Measurements from ENCODE around the gene UQCC3. TPM values are rescaled to one million over a fixed set of nuclear protein-coding genes. Genes with fewer than 3 reads are reported as not detected.

UQCC3 gene
- total and polyA plus RNA-seq, 9 of the 15 experiments (the other 6 are each of a cell fraction or from before 2014, with no cell fraction given), result 3.3 to 44.3 (median 8.0) TPM

- TF ChIP-seq CEBPG (CRISPR knock-in tag; IDR thresholded peaks at IDR 0.05), result no peak
- TF ChIP-seq CEBPG (tag; conservative IDR thresholded peaks at IDR 0.05 in 1 of 2, IDR thresholded peaks at IDR 0.05 in 1 of 2), result 0 out of 4 replicates have a peak, but pooled peaks of 1 of the 2 experiments have one; percentile 21
- peak; percentile 85; the same call in 1 of the 2 replicates for TF ChIP-seq MYNN (IDR thresholded peaks at IDR 0.05)
- no peak for TF ChIP-seq MYNN (CRISPR knock-in tag; IDR thresholded peaks at IDR 0.05)
- TF ChIP-seq, protein P1, sequence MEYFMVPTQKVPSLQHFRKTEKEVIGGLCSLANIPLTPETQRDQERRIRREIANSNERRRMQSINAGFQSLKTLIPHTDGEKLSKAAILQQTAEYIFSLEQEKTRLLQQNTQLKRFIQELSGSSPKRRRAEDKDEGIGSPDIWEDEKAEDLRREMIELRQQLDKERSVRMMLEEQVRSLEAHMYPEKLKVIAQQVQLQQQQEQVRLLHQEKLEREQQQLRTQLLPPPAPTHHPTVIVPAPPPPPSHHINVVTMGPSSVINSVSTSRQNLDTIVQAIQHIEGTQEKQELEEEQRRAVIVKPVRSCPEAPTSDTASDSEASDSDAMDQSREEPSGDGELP (CRISPR knock-in tag; IDR thresholded peaks at IDR 0.05; ENCODE audit: borderline replicate concordance), result peak; percentile 76
- TF ChIP-seq HIVEP1 (CRISPR knock-in tag; IDR thresholded peaks at IDR 0.05), result 0 out of 2 replicates have a peak, but pooled peaks have one; percentile 1
- TF ChIP-seq SRSF9 (IDR thresholded peaks at IDR 0.05; ENCODE audit: borderline replicate concordance, low read depth, low read length), result no peak
- TF ChIP-seq NR2C2 (CRISPR knock-in tag; IDR thresholded peaks at IDR 0.05), result no peak
- peak; percentile 79 for TF ChIP-seq NR2C2 (tag; IDR thresholded peaks at IDR 0.05)
- TF ChIP-seq ATF6 (CRISPR knock-in tag; IDR thresholded peaks at IDR 0.05), result peak; percentile 89; the same call in 1 of the 2 replicates
- TF ChIP-seq MAX (CRISPR knock-in tag; IDR thresholded peaks at IDR 0.05), result peak; percentile 79
- peak; percentile 25; the same call in 1 of the 2 replicates for TF ChIP-seq CTBP1 (IDR thresholded peaks at IDR 0.05; ENCODE audit: borderline replicate concordance)
- no peak for TF ChIP-seq ERF (CRISPR knock-in tag; IDR thresholded peaks at IDR 0.05)
- no peak for TF ChIP-seq MAFG (tag; conservative IDR thresholded peaks at IDR 0.05)
- no peak for TF ChIP-seq ZBED1 (IDR thresholded peaks at IDR 0.05)
- no peak for TF ChIP-seq HLTF (IDR thresholded peaks at IDR 0.05)
- TF ChIP-seq TAF9B (IDR thresholded peaks at IDR 0.05; ENCODE audit: partially characterized antibody), result peak; percentile 58
- peak in 1 of 2 experiments; percentile 59; a peak in 2 of 4 replicates for TF ChIP-seq FOXK2 (conservative IDR thresholded peaks at IDR 0.05 in 1 of 2, IDR thresholded peaks at IDR 0.05 in 1 of 2; ENCODE audit: low read depth in 2 of 2)
- peak; percentile 88 for TF ChIP-seq POLR2A (conservative IDR thresholded peaks at IDR 0.05)
- TF ChIP-seq SMAD1 (IDR thresholded peaks at IDR 0.05; ENCODE audit: low read depth, low read length, partially characterized antibody), result peak; percentile 49
- TF ChIP-seq ELF1 (tag; IDR thresholded peaks at IDR 0.05), result peak; percentile 96
- no peak for TF ChIP-seq SNRNP70 (optimal IDR thresholded peaks at IDR 0.05; ENCODE audit: low read depth, low read length)
- peak; percentile 83 for TF ChIP-seq DIDO1 (tag; IDR thresholded peaks at IDR 0.05; ENCODE audit: low read depth)
- TF ChIP-seq RB1 (IDR thresholded peaks at IDR 0.05; ENCODE audit: low read depth), result peak; percentile 67; the same call in 1 of the 2 replicates
- TF ChIP-seq CSDE1 (IDR thresholded peaks at IDR 0.05), result 0 out of 4 replicates have a peak, but pooled peaks of 1 of the 2 experiments have one; percentile 11
- TF ChIP-seq JUN (IDR thresholded peaks at IDR 0.05; ENCODE audit: borderline replicate concordance, low read depth, low read length), result peak; percentile 7; the same call in 1 of the 2 replicates
- no peak for TF ChIP-seq JUN (CRISPR knock-in tag; IDR thresholded peaks at IDR 0.05; ENCODE audit: borderline replicate concordance)
Observed at GRCh38 chr11:62678770-62679696, 7.6 kb downstream of the UQCC3 start, which contains the start of gene UBXN1 (continued).
